Spleen (tissue), 11 donors: Measurements from ENCODE around the gene SPI1. TPM values are rescaled to one million over a fixed set of nuclear protein-coding genes. Genes with fewer than 3 reads are reported as not detected.
A peak's percentile ranks its signal among the peaks of the same experiment; 100 is the strongest.

Source experiments
- DNase-seq: peaks from one replicate; pipeline ENCODE4 v3.0.0-alpha.2; 2020
- H3K27ac ChIP-seq, 8 donors: fragments of 200-600 bp; sonication (generic) in 7 of 8; 1 replicate in 4 of 8; 2 replicates in 4 of 8; pipeline versions ENCODE4 v1.5.0 to v1.8.0; 2016 to 2021; ENCODE audit warnings: inconsistent platforms in 4 of 8, mild to moderate bottlenecking in 4 of 8, moderate library complexity in 1 of 8
- H3K27me3 ChIP-seq, 7 donors: fragments of 200-600 bp; sonication (generic) in 6 of 7; replicated peaks in 1 of 7; 1 replicate in 4 of 7; 2 replicates in 3 of 7; pipeline versions ENCODE4 v1.5.0 to v1.8.0; 2016 to 2021; ENCODE audit warnings: inconsistent platforms in 3 of 7, mild to moderate bottlenecking in 1 of 7
- H3K36me3 ChIP-seq, 6 donors: fragments of 200-600 bp; sonication (generic) in 5 of 6; 1 replicate in 4 of 6; 2 replicates in 2 of 6; pipeline versions ENCODE4 v1.5.0 to v1.8.0; 2016 to 2021; ENCODE audit warnings: inconsistent platforms in 2 of 6
- H3K4me1 ChIP-seq, 6 donors: fragments of 200-600 bp; sonication (generic) in 5 of 6; 1 replicate in 3 of 6; 2 replicates in 3 of 6; pipeline versions ENCODE4 v1.5.0 to v1.8.0; 2016 to 2021; ENCODE audit warnings: inconsistent platforms in 3 of 6
- H3K4me3 ChIP-seq, 8 donors: fragments of 200-600 bp; sonication (generic) in 7 of 8; 1 replicate in 4 of 8; 2 replicates in 4 of 8; pipeline versions ENCODE4 v1.5.0 to v1.8.0; 2016 to 2021; ENCODE audit warnings: inconsistent platforms in 4 of 8, mild to moderate bottlenecking in 4 of 8, moderate library complexity in 2 of 8
- H3K9me3 ChIP-seq, 8 donors: fragments of 200-600 bp; sonication (generic) in 7 of 8; 1 replicate in 4 of 8; 2 replicates in 4 of 8; pipeline versions ENCODE4 v1.5.0 to v1.8.0; 2016 to 2021; ENCODE audit warnings: inconsistent platforms in 4 of 8
- CTCF ChIP-seq, 11 experiments: fragments of 200-600 bp in 7 of 11; fragments of 450-650 bp in 4 of 11; sonication (generic) in 4 of 11; IDR thresholded peaks in 8 of 11; conservative IDR thresholded peaks in 3 of 11; 1 replicate in 7 of 11; 2 replicates in 4 of 11; pipeline versions ENCODE4 v1.4.0 to v1.8.0; 2016 to 2021; ENCODE audit warnings: antibody characterized with exemption in 11 of 11, inconsistent platforms in 4 of 11, mild to moderate bottlenecking in 1 of 11
- POLR2A ChIP-seq, 3 donors: fragments of 450-650 bp; IDR thresholded peaks; one replicate each; pipeline ENCODE4 v1.5.1; 2017; ENCODE audit warnings: antibody characterized with exemption in 3 of 3, mild to moderate bottlenecking in 1 of 3
- POLR2AphosphoS5 ChIP-seq, 3 donors: sonication (generic); formaldehyde crosslinking; IDR thresholded peaks; one replicate each; pipeline ENCODE4 v1.5.1; 2017; ENCODE audit warnings: antibody characterized with exemption in 3 of 3
- WGBS, 5 donors: extraction: QIAGEN DNeasy Blood & Tissue Kit in 3 of 5; methylation state at CpG; one replicate each; pipeline versions ENCODE4 v1.1.5 to v1.1.7; 2013 to 2018; 5-methylcytosine and 5-hydroxymethylcytosine counted together
- intact Hi-C: fragments of 100-400 bp; cut with DNase I; formaldehyde crosslinking; loops from one replicate; pipeline ENCODE4 v1.15.0; 2023; ENCODE audit warnings: low total_unique reads
- polyA plus RNA-seq, 3 donors: library from polyadenylated mRNA; stranded (reverse); fragments of 200-250 nt; gene quantifications; one replicate each; pipeline ENCODE4 v1.2.1, GENCODE V29; 2013
- total RNA-seq, 7 donors: library from RNA; depleted of rRNA in 3 of 7; stranded (reverse); fragments of >200 nt in 3 of 7; fragmentation: NEBNext Ultra II Directional in 4 of 7; extraction: Animal tissue kit (Norgen Biotek cat#: 25700) in 4 of 7; gene quantifications; one replicate each; pipeline versions ENCODE4 v1.1.0 to v1.2.1, GENCODE V29; 2016 to 2021
- donor health status: healthy with polysubstance abuse.
- donor health status: DM: no; HTN: no; CAD: no; lungs with moderate emphysema.
- donor health status: DM: no; HTN: no; CAD: no.
- donor health status: Bipolar disorder and iron deficiency.
- donor health status: healthy.
- donor health status: DM: no; HTN: no; CAD: no.
- donor health status: DM: yes; HTN: yes; CAD: no.

Gene SPI1
- total and polyA plus RNA-seq, 10 donors, result 84.2 to 366 (median 168) TPM

DNA sequence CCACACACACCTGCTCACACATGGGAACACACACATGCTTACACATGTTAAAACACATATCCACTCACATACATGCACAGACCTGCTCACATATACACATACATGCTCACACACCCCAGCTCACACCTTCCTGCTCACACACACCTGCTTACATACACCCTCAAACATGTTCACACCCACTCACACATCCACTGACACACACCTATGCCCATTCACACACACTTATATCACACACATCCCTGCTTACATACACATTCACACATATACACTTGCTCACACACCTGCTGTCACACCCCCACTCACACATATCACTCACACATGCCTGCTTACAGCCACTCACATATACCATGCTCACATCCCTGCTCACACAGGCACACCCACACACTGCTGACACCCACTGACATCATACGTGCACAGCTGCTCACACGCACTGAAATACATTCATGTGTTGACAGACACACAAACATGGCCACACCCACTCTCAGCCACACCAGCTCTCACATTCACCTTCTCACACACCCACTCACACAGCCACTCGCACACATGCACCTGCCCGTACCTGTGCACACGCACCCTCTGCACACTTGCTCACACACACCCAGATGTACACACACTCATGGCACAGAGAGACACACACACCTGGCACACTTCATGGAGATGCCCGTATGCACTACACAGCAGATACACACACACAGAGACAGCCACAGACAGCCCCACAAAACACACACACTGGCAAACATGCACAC is 20.2 kb downstream of the SPI1 start:
- Histone ChIP-seq H3K9me3 (no peaks in the 10 kb centered on the region), H3K27ac (peak overlapping the region in 3 of 8 donors; percentile 14 to 70 (median 36)), H3K36me3 (peaks cover 0 to 89% (median 17%) of the 10 kb centered on the region in 6 donors), H3K27me3 (no peaks in the 10 kb centered on the region), H3K4me1 (peaks cover 0 to 53% (median 31%) of the 10 kb centered on the region in 6 donors), H3K4me3 (no peak overlapping the region)
- intact Hi-C loops, result no loop called here
- peak; percentile 52 for DNase-seq
- WGBS, 5 donors, result 87 to 98% (median 93%) methylated on average over 6 of the region's 6 CpGs
- no peak for TF ChIP-seq CTCF (IDR thresholded peaks at IDR 0.05 in 8 of 11, conservative IDR thresholded peaks at IDR 0.05 in 3 of 11)
- no peak for TF ChIP-seq POLR2A (IDR thresholded peaks at IDR 0.05)
- peak in 1 of 3 donors; percentile 15 for TF ChIP-seq POLR2AphosphoS5 (IDR thresholded peaks at IDR 0.05)

GRCh38 chr11:47356998-47357329 is 21.4 kb downstream of the SPI1 start:
- peak in 1 of 3 donors; percentile 5 for TF ChIP-seq POLR2AphosphoS5 (IDR thresholded peaks at IDR 0.05)
- TF ChIP-seq POLR2A (IDR thresholded peaks at IDR 0.05), result no peak
- H3K27ac ChIP-seq, result peak overlapping the region in 1 of 8 donors; percentile 30
- no peaks in the 10 kb centered on the region for H3K9me3 ChIP-seq
- H3K27me3 ChIP-seq, result no peaks in the 10 kb centered on the region
- H3K4me3 ChIP-seq, result no peak overlapping the region
- WGBS, 5 donors, result 91 to 98% (median 93%) methylated on average over 1 of the region's 1 CpG
- DNase-seq, result no peak
- peaks cover 0 to 51% (median 30%) of the 10 kb centered on the region in 6 donors for H3K4me1 ChIP-seq
- H3K36me3 ChIP-seq, result peaks cover 0 to 88% (median 17%) of the 10 kb centered on the region in 6 donors
- intact Hi-C loops, result no loop called here

DNA sequence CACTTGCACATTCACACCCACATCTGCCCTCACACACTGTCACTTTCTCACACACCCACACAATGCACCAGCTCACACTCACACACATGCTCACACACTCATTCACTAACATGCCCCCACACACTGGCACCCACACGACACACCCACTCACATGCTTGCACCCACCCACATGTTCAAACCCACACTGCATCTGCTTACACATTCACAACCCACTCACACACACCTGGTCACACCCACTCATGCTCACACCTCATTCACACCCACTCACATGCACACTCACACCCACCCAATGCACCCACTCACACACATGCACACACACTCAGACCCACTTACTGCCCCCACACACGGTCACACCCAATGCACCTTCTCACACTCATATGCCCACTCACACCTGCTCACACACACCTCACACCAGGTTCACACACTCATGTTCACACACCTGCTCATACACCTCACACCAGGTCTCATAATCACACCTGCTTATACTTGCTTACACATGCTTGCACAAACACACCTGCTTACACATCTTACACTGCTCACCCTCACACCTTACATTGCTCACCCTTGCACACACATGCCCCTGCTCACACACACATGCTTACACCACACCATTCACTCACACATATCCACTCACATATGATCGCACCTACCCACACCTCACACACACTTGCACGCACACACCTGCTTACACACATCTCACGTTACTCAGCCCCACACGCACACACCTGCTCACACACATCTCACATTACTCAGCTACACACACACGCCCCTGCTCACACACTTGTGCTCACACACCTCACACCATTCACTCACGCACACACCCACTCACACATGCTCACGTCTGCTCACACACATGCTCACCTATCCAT is 22.0 kb downstream of the SPI1 start:
- peak overlapping the region in 1 of 8 donors; percentile 30 for H3K27ac ChIP-seq
- 82 to 95% (median 94%) methylated on average over 9 of the region's 9 CpGs for WGBS, 5 donors
- peaks cover 0 to 84% (median 17%) of the 10 kb centered on the region in 6 donors for H3K36me3 ChIP-seq
- H3K9me3 ChIP-seq, result no peaks in the 10 kb centered on the region
- intact Hi-C loops, result no loop called here
- H3K4me3 ChIP-seq, result no peak overlapping the region
- H3K4me1 ChIP-seq, result peaks cover 0 to 49% (median 29%) of the 10 kb centered on the region in 6 donors
- H3K27me3 ChIP-seq, result no peaks in the 10 kb centered on the region
- no peak for TF ChIP-seq POLR2A (IDR thresholded peaks at IDR 0.05)
- peak in 2 of 3 donors; percentile 18 to 27 for TF ChIP-seq POLR2AphosphoS5 (IDR thresholded peaks at IDR 0.05)
- TF ChIP-seq CTCF (IDR thresholded peaks at IDR 0.05 in 8 of 11, conservative IDR thresholded peaks at IDR 0.05 in 3 of 11), result no peak
- DNase-seq, result no peak

DNA sequence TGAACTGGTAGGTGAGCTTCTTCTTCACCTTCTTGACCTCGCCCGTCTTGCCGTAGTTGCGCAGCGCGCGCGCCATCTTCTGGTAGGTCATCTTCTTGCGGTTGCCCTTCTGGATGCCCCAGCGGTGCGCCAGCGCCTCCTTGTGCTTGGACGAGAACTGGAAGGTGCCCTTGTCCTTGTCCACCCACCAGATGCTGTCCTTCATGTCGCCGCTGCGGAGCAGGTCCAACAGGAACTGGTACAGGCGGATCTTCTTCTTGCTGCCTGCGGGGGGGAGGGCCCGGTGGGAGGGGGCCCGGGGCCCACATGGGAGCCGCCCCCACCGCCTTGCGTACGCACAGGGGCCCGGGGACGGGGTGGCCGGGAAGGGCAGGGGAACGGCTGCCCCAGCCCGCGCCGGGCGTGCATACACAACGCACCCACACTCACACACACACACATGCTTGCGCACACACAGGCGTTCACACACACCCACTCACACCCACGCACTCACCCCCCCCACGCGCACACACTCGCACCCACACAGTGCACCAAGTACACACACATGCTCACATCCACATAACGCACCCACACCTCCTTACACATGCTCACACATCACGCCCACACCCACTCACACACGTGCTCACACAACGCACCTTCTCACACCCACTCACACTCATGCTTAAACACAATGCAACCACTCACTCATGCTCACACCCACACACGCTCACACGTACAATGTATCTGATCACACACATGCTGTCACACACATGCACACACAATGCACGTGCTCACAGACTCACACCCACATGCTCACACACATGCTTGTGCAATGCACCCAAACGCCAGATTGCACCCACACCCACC is 22.8 kb downstream of the SPI1 start:
- H3K27me3 ChIP-seq, result no peaks in the 10 kb centered on the region
- WGBS, 5 donors, result 60 to 89% (median 81%) methylated on average over 39 to 47 of the region's 47 CpGs
- no peaks in the 10 kb centered on the region for H3K9me3 ChIP-seq
- DNase-seq, result peak; percentile 90
- peaks cover 0 to 40% (median 20%) of the 10 kb centered on the region in 6 donors for H3K4me1 ChIP-seq
- peaks cover 0 to 80% (median 17%) of the 10 kb centered on the region in 6 donors for H3K36me3 ChIP-seq
- intact Hi-C loops, result no loop called here
- H3K4me3 ChIP-seq, result peak overlapping the region in 5 of 8 donors; percentile 9 to 56 (median 20)
- peak overlapping the region in 1 of 8 donors; percentile 24 for H3K27ac ChIP-seq
- TF ChIP-seq CTCF (IDR thresholded peaks at IDR 0.05 in 8 of 11, conservative IDR thresholded peaks at IDR 0.05 in 3 of 11) (peak; percentile 25 to 89 (median 70)), POLR2A (IDR thresholded peaks at IDR 0.05) (no peak), POLR2AphosphoS5 (IDR thresholded peaks at IDR 0.05) (peak; percentile 67 to 86 (median 78))
